ENCODE data around the gene PTPRJ. TPM values are rescaled to one million over a fixed set of nuclear protein-coding genes. Genes with fewer than 3 reads are reported as not detected.
"Not testable (repeated sequence)": the region's sequence is repeated elsewhere in the genome, so short reads cannot be mapped to it uniquely, and the experiment has no call there.

Gene PTPRJ
- total RNA-seq, 1 experiment from 2014 or later, result 10.5 TPM

DNA sequence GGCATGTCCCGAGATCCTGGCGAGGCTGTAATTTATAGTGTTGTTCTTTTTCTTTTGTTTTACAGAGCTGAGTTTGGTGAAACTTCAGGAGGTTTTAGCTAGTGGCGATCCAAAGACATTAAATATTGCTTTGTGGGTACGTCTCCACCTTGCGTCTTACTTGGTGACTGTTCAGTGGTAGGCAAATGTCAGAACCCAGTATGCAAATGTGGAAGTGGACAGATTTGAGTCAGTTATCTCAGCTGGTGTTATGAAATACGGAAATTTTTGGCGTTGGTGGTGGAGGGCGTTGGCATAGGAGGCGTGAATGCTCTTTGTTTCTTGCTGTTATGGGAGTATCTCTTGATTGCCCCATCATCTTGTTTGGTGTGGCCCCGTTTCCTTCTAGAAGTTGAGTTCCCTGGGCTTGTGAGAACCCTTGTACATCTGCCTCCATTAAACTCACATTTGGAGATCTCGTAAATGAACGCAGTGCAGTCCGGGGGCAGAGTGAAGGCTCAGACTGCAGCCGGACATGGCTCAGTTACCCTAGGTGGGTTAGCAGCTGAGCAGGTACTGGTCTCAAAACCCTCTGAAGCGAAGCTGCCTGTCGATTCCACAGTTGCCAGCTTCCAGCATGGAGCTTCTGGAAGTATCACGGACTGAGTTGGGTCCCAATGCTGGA is 39.9 kb downstream of the PTPRJ start:
- Histone ChIP-seq H3K4me3 (ENCODE audit: low read length) (no peak overlapping the region), H3K36me3 (ENCODE audit: low read depth, low read length) (no peaks in the 10 kb centered on the region; the same call in 1 of the 2 replicates), H3K9me3 (ENCODE audit: low read length) (no peaks in the 10 kb centered on the region), H3K27me3 (ENCODE audit: low read length) (no peaks in the 10 kb centered on the region), H2AFZ (ENCODE audit: low read length) (no peak overlapping the region), H4K20me1 (ENCODE audit: low read length) (no peaks in the 10 kb centered on the region; the same call in 1 of the 2 replicates), H3K79me2 (ENCODE audit: low read length) (peaks cover 72% of the 10 kb centered on the region), H3K9ac (ENCODE audit: low read length) (no peak overlapping the region), H3K9me2 (replicated peaks; ENCODE audit: low read length) (no peaks in the 10 kb centered on the region), H3F3A (ENCODE audit: low read length, unreplicated experiment) (no peaks in the 10 kb centered on the region), H3K27ac (ENCODE audit: low read length) (no peak overlapping the region), H3K4me1 (ENCODE audit: insufficient read depth, low read length) (no peaks in the 10 kb centered on the region), H3K4me2 (ENCODE audit: low read length) (no peak overlapping the region)
- DNase-seq, result no peak
- intact Hi-C loops (cut with micrococcal nuclease), result no loop called here
- POLR2A ChIA-PET (ENCODE audit: unreplicated experiment), result no interaction called here
- TF ChIP-seq, protein P1, sequence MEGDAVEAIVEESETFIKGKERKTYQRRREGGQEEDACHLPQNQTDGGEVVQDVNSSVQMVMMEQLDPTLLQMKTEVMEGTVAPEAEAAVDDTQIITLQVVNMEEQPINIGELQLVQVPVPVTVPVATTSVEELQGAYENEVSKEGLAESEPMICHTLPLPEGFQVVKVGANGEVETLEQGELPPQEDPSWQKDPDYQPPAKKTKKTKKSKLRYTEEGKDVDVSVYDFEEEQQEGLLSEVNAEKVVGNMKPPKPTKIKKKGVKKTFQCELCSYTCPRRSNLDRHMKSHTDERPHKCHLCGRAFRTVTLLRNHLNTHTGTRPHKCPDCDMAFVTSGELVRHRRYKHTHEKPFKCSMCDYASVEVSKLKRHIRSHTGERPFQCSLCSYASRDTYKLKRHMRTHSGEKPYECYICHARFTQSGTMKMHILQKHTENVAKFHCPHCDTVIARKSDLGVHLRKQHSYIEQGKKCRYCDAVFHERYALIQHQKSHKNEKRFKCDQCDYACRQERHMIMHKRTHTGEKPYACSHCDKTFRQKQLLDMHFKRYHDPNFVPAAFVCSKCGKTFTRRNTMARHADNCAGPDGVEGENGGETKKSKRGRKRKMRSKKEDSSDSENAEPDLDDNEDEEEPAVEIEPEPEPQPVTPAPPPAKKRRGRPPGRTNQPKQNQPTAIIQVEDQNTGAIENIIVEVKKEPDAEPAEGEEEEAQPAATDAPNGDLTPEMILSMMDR (conservative IDR thresholded peaks at IDR 0.05; ENCODE audit: low read depth, low read length), result no peak
- TF ChIP-seq EZH2 (IDR thresholded peaks at IDR 0.05; ENCODE audit: low read length, unreplicated experiment) (no peak), EZH2phosphoT487 (IDR thresholded peaks at IDR 0.05; ENCODE audit: borderline replicate concordance, low read length) (no peak)
- no TSS peak for BruUV-seq (replicated peaks)
- no peak for ATAC-seq
- CTCF ChIA-PET, result no interaction called here

DNA sequence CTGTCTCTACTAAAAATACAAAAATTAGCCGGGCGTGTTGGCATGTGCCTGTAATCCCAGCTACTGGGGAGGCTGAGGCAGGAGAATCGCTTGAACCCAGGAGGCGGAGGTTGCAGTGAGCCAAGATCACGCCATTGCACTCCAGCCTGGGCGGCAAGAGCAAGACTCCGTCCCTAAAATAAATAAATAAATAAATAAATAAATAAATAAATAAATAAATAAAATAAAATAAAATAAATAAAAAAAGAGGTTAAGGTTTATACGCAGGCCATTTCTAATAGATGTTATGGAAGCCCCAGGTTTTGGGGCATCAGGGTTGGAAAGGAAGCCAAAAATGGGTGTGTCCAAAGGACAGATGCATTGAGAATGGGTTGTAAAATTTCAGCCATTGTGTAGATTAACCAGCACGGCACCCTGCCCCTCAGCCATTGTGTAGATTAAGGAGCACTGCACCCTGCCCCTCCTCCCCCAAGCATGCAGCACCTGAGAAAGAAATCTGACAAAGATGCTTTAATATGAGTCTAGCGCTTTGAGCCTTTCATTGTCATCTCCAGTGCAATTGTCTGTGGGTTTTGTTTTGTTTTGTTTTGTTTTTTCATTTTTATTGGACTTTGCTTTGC is 41.0 kb downstream of the PTPRJ start:
- H3K9ac ChIP-seq (ENCODE audit: low read length); ATAC-seq; H3K9me3 ChIP-seq (ENCODE audit: low read length); H4K20me1 ChIP-seq (ENCODE audit: low read length); H2AFZ ChIP-seq (ENCODE audit: low read length); intact Hi-C loops (cut with micrococcal nuclease); H3K27ac ChIP-seq (ENCODE audit: low read length); BruUV-seq (replicated peaks); POLR2A ChIA-PET (ENCODE audit: unreplicated experiment); H3K4me3 ChIP-seq (ENCODE audit: low read length); DNase-seq; H3F3A ChIP-seq (ENCODE audit: low read length, unreplicated experiment); H3K9me2 ChIP-seq (replicated peaks; ENCODE audit: low read length); H3K4me1 ChIP-seq (ENCODE audit: insufficient read depth, low read length); H3K27me3 ChIP-seq (ENCODE audit: low read length); H3K4me2 ChIP-seq (ENCODE audit: low read length); H3K36me3 ChIP-seq (ENCODE audit: low read depth, low read length); CTCF ChIA-PET: not testable (repeated sequence)
- H3K79me2 ChIP-seq (ENCODE audit: low read length), result peaks cover 62% of the 10 kb centered on the region

DNA sequence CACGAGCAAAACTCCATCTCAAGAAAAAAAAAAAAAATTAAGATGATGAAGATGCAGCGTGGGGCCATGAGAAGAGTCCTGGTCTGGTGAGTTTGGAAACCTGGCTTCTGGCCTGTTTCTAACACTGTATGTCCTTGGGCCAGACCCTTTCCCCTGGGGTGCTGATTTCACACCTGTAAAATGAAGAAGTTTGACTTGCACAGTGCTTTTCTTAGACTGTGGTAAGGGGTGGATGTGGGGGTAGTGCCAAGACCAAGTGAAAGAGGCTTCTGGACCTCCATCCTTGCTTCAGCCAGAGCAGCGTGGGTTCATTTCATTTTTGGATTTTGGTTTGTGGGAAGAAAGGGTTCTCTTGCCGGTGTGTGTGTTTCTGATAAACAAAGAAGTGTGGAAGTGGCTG is 42.1 kb downstream of the PTPRJ start:
- no TSS peak for BruUV-seq (replicated peaks)
- peaks cover 53% of the 10 kb centered on the region for H3K79me2 ChIP-seq (ENCODE audit: low read length)
- TF ChIP-seq, protein P1 (conservative IDR thresholded peaks at IDR 0.05; ENCODE audit: low read depth, low read length), result no peak
- no peak for TF ChIP-seq EZH2phosphoT487 (IDR thresholded peaks at IDR 0.05; ENCODE audit: borderline replicate concordance, low read length)
- no peak for TF ChIP-seq EZH2 (IDR thresholded peaks at IDR 0.05; ENCODE audit: low read length, unreplicated experiment)
- no peaks in the 10 kb centered on the region; the same call in 1 of the 2 replicates for H3K36me3 ChIP-seq (ENCODE audit: low read depth, low read length)
- POLR2A ChIA-PET (ENCODE audit: unreplicated experiment), result no interaction called here
- no peaks in the 10 kb centered on the region for H3F3A ChIP-seq (ENCODE audit: low read length, unreplicated experiment)
- H4K20me1 ChIP-seq (ENCODE audit: low read length), result no peaks in the 10 kb centered on the region; the same call in 1 of the 2 replicates
- no peak overlapping the region for H3K4me2 ChIP-seq (ENCODE audit: low read length)
- no peak overlapping the region for H3K27ac ChIP-seq (ENCODE audit: low read length)
- H3K4me3 ChIP-seq (ENCODE audit: low read length), result no peak overlapping the region
- intact Hi-C loops (cut with micrococcal nuclease), result no loop called here
- no peaks in the 10 kb centered on the region for H3K4me1 ChIP-seq (ENCODE audit: insufficient read depth, low read length)
- ATAC-seq, result no peak
- H3K9me3 ChIP-seq (ENCODE audit: low read length), result no peaks in the 10 kb centered on the region
- H3K9ac ChIP-seq (ENCODE audit: low read length), result no peak overlapping the region
- no peaks in the 10 kb centered on the region for H3K9me2 ChIP-seq (replicated peaks; ENCODE audit: low read length)
- no peak overlapping the region for H2AFZ ChIP-seq (ENCODE audit: low read length)
- DNase-seq, result no peak
- CTCF ChIA-PET, result no interaction called here
- no peaks in the 10 kb centered on the region for H3K27me3 ChIP-seq (ENCODE audit: low read length)

DNA sequence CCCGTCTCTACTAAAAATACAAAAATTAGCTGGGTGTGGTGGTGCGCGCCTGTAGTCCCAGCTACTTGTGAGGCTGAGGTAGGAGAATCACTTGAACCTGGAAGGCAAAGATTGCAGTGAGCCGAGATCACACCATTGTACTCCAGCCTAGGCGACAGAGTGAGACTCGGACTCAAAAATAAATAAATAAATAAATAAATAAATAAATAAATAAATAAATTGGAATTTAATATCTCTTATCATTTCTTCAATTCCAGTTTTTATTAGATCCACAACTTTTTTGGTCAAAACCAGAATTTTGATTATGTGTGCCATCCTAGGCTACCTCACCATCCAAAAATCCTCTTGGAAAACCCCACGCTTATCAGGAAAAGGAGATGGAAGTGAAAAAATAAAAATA is 43.2 kb downstream of the PTPRJ start:
- H3F3A ChIP-seq (ENCODE audit: low read length, unreplicated experiment); H3K9me2 ChIP-seq (replicated peaks; ENCODE audit: low read length); H3K36me3 ChIP-seq (ENCODE audit: low read depth, low read length); POLR2A ChIA-PET (ENCODE audit: unreplicated experiment); BruUV-seq (replicated peaks); intact Hi-C loops (cut with micrococcal nuclease); ATAC-seq; H4K20me1 ChIP-seq (ENCODE audit: low read length); H2AFZ ChIP-seq (ENCODE audit: low read length); H3K9ac ChIP-seq (ENCODE audit: low read length); H3K4me1 ChIP-seq (ENCODE audit: insufficient read depth, low read length); H3K27ac ChIP-seq (ENCODE audit: low read length); CTCF ChIA-PET; DNase-seq; H3K4me3 ChIP-seq (ENCODE audit: low read length); H3K9me3 ChIP-seq (ENCODE audit: low read length); H3K4me2 ChIP-seq (ENCODE audit: low read length); H3K27me3 ChIP-seq (ENCODE audit: low read length): not testable (repeated sequence)
- H3K79me2 ChIP-seq (ENCODE audit: low read length), result peaks cover 47% of the 10 kb centered on the region
